ENCODE data around the gene MTA2.
"Not testable (repeated sequence)": the region's sequence is repeated elsewhere in the genome, so short reads cannot be mapped to it uniquely, and the experiment has no call there.

GRCh38 chr11:62581735-62582134 is 19.9 kb downstream of the MTA2 start:
- not testable (repeated sequence) for TF ChIP-seq CTCF (IDR thresholded peaks at IDR 0.05; ENCODE audit: poor library complexity, severe bottlenecking); TAF1 (IDR thresholded peaks at IDR 0.05; ENCODE audit: low read depth); POLR2AphosphoS5 (IDR thresholded peaks at IDR 0.05); EZH2 (IDR thresholded peaks at IDR 0.05; ENCODE audit: borderline replicate concordance, insufficient read depth, low read length, poor library complexity, severe bottlenecking); REST (IDR thresholded peaks at IDR 0.05; ENCODE audit: borderline replicate concordance); RAD21 (conservative IDR thresholded peaks at IDR 0.05); EP300 (conservative IDR thresholded peaks at IDR 0.05; ENCODE audit: poor library complexity, severe bottlenecking); SMC3 (conservative IDR thresholded peaks at IDR 0.05; ENCODE audit: poor library complexity)
